NCI-H2227 (cell line): ENCODE data around the gene CNGB1.
A peak's percentile ranks its signal among the peaks of the same experiment; 100 is the strongest.
"Not testable (repeated sequence)": the region's sequence is repeated elsewhere in the genome, so short reads cannot be mapped to it uniquely, and the experiment has no call there.

Experiments used
- DNase-seq: peaks from one replicate; lab custom pipeline; 2025; ENCODE audit not compliant: unreplicated experiment; lab: John Stamatoyannopoulos, UW

The CNGB1 gene

DNA sequence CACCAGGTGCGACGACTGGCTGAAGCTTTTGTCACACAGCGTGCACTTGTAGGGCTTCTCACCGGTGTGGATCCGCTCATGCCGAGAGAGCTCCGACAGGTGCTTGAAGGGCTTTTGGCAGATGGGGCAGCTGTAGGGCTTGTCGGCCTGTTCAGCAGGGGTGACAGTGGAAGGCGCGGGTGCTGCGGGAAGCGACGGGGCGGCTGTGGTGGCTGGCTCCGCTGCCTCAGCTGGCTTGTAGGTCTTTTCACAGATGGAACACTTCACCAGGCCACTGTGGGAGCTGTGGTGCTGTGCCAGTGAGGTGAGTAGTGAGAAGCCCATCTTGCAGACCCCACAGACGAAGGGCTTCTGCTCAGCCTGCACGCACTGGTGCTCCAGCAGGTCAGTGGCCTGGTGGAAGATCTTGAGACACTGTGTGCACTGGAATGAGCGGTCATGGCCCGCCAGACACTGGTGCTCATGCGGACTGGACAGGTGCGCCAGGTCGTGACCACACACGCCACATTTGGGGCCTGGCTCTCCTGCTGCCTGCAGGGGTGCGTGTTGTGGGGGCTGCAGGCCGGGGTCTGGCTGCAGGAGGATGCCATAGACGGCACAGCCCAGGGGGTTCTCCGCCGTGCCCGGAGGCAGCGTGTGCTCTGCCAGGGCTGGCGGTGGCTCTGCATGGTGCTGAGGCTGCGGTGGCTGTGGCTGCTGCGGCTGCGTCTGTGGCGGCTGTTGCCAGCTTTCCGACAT lies 26.8 kb upstream of the CNGB1 start:
- no peak for DNase-seq

DNA sequence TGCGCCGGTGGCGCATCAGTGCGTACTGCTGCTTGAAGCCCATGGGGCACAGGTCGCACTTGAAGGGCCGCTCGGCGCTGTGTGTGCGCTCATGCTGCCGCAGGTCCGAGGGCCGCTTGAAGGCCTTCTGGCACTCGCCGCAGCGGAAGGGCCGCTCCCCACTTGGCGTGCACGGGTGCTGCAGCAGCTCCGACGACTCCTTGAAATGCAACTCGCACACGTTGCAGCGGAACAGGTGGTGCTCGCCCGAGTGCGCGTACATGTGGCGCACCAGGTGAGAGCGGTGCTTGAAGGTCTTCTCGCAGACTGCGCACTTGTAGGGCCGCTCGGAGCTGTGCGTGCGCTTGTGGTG lies 26.2 kb upstream of the CNGB1 start:
- no peak for DNase-seq

DNA sequence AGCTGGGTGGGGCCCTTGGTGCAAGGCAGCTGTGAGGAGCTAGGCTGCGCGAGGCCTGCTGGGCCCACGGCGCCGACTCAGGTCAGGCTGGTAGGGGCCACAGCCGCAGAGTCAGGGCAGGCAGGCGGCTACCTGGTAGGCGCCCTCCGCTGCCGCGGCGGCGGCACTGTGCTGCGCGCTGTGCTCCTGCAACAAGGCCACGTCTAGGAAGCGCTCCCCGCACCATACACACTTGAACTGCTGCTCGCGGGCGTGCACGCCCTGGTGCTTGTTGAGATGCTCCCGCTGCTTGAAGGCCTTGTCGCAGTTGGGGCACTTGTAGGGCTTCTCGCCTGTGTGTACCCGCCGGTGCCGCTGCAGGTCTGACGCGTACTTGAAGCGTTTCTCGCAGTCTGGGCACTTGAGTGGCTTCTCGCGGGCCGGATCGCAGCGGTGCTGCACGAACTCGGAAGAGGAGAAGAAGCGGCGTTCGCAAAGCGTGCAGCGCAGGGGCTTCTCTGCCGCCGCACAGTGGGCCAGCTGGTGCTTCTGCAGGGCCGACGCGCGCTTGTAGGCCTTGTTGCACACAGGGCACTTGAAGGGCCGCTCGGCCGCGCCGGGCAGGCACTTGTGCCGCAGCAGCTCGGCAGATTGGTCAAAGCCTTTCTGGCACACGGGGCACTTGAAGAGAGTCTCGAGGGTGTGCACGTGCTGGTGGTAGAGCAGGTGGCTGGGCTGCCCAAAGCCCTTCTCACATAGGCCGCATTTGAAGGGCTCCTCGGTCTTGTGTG lies 25.7 kb upstream of the CNGB1 start:
- no peak for DNase-seq

DNA sequence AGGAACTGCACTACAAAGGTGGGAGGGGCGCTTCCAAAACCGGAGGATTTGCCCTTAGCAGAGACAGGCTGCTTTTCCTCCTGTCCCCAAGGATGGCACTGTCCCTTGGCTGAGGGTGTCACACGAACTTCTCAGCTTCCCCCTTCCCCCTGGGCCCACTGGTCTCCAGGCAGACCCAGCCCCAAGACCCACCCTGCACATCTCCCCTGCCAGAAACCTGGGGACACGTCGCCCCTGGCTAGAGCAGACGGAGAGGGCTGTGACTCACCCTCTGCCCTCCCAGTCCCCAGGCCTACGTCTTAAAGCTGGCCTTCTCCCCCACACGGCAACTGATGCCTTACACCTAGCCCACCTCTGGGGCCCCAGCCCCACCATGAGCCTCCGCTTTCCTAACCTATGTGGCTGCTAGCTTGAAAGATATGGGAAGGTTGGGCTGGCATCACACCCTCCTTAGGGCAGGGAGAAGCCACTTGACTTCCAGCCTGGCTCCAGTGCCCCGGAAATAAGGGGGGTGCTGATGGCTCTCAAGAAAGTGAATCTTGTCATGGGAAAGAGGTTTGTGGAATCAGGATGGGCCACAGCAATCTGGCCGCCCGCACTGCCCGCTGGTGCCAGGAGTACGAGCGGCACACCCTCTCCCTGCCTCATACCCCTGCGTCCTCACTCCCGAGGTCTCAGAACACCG lies 24.9 kb upstream of the CNGB1 start:
- no peak for DNase-seq

DNA sequence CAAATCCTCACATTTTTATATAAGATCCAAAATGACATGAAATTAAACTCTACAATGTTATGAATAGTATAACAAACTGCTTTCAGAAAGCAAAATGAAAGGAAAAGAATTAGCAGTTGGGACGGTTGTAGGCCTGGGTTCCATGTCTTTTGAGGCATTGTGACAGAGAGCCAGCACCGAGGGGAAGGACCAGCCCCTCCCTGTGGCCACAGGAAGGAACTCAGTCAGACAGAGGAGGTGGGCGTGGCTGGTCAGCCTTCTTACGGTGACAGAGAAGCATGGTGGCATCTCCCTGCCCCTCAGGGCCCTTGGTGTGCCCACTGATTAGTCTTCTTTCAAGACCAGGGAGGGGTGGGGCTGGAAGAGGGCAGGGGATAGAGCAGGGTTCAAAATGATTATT lies 23.9 kb upstream of the CNGB1 start:
- DNase-seq = peak; percentile 61

DNA sequence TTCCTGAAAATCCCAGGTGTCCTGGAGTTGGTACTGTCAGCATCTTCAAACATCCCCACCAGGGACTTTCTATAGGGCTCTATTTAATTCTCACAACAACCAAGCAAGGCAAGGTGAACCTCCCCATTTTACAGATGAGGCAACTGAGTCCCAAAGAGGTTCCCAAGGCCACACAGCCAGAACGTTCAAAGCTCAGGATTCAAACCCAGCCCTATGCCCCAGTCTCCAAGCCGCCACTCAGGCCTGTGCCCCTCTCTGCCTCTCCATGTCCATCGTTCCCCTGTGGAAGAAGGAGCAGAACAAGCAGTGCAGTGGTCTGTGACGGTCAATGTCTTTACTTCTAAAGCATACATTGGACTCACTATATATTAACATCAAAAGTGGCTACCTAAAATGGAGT lies 23.4 kb upstream of the CNGB1 start:
- DNase-seq = no peak

DNA sequence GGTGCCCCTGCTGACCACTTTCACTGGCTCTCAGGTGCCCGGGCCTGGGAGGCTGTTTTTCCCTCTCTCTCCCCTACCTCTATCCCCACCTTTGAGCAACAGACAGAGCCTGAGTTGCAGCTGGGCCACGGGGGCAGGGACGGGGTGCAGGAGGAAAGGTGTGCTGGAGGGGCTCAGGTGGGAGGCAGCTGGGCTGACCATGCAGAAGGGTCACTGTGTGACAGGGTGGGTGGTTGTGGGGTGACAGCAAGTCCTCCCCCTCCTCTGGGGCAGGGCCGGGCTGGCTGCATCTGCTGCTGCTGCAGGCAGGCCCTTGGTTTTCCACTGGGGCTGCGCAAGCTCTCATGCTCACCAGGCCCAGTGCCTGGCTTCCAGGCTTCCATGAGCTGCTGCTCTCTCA lies 23.0 kb upstream of the CNGB1 start:
- DNase-seq = no peak

DNA sequence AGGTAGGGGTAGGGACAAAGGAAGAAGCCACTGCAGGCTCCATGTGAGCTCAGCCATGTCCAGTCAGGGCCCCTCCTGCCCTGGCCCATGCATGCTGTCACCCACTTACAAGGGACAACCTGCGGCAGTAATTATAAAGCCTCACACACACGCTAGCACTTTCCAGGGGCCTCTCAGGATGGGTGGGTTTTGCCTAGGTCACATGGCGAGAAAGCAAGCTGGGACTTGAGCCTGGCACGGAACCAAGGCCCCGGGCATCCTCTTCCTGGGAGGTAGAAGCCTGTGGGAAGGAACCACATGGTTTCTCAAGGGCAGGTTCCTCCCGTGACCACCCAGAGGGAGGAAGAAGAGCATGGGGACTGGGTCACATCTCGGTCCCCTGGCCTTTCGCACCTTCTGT lies 22.5 kb upstream of the CNGB1 start:
- no peak for DNase-seq

DNA sequence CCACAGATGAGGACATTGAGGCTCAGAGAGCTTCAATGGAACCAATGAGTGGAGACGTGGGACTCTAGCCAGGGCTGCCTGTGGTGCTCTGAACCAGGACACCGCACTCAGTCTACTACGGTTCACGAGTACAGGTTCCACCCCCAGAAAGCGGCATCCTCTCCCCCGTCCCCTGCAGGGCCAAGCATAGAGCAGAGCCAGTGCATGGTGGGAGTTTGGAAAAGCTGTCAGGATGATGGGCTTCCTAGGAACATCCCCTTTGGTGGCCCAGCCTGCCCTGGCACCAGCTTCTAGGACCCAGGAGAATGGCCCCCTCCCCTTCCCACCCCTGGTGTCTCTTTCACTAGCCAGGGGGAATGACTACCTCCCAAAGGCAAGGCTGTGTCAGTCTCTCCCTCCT lies 21.2 kb upstream of the CNGB1 start:
- no peak for DNase-seq

DNA sequence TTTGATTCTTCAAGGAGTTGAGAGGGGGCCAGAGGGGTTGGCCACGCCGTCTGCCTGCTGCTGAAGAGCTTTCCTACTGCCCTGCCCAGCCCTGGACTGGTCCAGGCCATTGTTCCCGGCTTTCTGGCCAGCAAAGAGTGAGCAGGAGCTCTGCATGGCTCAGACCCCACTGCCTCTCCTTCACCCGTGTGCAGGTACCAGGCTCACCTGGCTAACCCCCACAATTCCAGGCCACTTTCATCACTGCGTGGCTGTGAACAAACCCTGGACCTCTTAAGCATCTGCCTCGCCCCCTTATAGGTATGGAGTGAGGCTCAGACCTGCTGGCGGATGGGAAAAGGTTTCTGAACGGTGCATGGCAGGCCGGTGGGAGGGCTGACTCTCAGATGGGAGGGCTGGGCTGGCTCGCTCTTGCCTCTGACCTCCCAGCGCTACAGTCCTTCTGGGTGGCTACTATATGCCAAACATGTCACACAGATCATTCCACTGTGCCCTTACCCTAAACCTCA lies 20.7 kb upstream of the CNGB1 start:
- no peak for DNase-seq

DNA sequence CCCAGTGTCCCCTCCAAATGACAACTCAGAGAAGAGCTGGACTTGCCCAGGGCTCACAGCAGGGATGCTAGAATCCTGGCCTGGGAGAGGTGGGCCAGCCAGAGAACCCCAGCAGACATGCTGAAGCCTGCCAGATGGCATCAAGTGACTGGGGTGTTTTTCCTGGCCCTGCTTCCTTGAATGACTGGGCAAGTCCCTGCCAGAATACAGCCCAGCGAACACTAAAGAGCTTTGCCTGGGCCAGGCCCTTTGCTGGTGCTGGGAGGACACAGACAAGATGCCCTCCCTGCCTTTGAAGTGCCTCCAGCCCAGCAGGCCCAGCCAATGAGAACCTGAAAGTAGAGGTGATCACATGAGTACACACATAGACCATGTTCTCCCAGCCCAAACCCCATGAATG lies 18.0 kb upstream of the CNGB1 start:
- DNase-seq = no peak

DNA sequence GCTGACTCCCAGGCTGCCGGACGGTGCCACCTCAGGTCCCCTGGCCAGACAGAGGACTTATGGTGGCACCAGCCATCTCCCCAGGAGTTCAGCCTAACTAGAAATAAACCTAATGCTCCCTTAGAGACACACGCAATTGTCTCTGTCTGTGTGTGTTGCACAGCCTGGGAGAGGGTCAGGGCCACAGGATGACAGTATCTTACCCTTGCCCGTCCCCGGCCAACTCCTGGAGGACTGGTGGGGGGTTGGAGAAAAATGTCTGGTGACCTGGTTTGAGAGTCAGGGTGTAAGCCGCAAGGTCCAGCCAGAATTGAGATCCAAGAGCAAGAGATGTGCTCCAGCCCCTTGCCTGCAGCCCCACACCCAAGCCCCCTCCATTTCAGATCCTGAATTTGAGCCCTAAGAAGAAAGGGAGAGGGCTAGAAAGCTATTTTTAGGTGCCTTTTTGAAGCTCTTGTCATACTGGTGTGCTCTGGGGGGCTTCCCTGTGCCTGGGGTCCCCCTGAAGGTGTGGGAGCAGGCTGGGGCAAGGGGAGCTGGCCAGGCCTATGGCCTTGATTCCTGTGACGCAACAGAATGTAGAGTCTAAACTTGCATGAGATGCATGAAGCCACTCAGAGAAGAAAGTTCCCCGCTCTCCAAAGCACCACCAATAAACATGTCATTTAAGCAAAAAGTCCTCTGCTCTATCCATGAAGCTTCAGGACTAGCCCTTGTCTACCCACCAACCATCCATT lies 16.7 kb upstream of the CNGB1 start:
- no peak for DNase-seq

DNA sequence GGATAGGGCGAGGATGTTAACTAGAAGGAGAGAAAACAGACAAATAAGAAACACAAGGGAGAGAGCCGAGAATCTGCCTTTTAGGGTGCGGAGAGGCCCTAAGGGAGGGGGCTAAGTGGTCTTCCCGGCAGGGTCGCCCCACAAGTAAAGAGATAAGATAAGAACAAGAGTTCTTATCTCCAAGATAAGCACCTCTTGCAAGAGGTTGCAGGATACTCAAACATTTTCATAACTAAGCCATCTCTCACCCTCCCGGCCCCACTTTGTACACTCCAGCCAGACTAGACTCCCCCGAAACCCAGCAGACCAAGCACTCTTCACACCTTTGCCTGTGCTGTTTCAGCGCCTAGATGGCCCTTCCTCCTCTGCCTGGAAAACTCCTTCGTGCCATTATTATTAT lies 15.3 kb upstream of the CNGB1 start:
- DNase-seq = no peak

DNA sequence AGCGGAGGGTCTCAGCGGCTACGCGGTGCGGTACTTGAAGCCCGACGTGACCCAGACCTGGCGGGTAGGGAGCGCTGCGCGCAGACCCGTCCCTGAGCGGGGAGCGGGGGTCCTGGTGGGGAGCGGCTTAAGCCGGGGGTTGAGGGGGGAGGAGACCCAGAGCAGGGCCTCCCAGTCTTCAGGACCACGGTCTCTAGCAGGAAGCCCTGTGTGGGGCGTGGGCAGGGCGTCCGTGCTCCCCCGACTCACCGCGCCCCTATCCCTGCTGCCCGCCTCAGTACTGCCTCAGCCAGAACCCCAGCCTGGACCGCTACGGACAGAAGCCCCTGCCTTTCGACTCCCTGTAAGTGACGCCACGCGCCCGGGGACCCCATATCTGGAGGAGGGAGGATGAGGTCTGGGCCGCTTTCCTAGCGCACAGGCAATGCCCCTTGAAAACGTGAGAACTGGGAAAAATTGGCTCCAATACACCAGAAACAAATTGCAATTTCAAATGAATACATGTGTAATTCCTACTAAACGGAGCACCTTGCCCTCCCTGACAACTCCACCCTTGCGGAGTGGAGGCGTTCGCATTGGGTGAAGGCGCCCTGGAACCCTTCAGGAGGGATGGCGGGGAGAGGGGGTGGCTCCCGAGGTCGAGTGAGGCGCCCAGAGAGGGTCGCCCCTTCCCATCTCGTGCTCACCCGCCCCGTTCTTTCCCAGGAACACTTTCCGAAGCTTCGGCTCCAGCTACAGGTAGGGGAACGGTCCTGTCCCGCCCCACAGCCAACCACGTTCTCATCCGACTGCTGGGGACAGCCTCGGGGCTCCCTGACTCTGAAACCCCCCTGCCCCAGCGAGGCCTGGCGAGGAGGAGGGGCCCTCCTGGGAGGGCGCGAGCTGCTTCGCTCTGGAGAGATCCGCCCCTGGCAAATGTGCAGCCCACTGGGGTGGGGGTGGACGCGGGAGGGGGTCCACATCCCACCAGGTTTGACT lies 14.6 kb upstream of the CNGB1 start:
- peak; percentile 65 for DNase-seq

DNA sequence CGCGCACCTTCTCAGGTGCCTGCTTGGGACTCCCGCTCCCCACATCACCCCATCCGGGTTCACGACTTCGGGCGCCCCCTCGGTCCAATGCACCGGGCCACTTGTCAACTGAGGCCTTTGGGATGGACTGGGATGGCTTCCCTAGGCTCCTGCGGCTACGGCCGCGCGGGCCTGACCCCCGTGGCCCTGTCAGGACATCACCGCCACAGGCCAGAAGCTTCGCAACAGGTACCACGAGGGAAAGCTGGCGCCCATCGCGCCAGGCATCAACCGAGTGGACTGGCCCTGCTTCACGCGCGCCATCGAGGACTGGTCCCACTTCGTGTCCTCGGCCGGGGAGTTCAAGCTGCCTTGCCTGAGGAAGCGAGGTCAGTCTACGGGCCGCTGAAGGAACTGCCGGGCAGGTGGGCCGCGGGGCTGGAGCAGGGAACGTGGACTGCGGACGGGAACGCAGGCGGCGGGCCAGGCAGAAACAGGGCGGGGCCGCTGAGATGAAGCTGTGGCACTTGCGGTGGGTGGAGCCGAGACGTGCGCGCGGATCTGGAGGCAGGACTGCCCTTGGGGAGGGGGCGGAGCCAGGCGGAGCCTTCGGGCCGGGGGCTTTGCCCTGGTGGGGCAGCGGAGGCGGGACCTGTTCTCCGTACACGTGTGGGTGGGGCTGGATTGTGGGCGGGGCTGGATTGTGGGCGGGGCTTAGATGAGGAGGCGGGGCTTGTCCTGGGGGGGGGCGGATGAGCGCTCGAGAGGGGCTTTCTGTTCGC lies 13.7 kb upstream of the CNGB1 start:
- DNase-seq = peak; percentile 94

DNA sequence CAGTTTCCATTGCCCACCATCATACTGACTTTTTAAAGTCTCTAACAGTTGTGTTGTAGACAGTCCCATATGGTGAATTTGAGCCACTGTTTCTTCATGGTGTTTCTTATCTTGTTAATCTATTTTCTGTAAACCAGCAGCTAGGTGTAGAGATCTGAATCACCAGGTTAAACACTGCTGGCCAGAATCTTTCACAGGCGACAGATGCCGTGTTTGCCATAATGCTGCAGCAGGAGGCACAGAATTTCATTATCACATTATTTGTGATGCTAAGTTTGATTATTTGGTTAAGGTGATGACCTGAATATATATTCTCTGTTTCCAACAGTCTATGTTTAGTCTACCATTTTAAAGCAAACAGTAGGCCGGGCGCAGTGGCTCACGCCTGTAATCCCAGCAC lies 11.5 kb upstream of the CNGB1 start:
- DNase-seq = no peak

DNA sequence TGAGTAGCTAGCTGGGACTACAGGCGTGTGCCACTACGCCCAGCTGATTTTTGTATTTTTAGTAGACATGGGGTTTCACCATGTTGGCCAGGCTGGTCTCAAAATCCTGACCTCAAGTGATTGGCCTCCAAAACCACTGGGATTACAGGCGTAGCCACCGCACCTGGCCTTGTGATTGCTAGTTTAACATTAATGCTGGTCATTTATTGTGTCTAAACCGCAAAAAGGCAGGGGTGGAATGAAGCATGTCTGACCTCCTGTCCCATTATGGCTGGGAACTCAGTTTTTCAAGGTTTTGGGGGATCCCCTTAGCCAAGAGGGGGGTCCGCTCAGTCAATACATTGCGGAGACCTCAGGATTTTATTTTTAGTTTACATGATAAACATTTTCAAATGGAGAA lies 10.7 kb upstream of the CNGB1 start:
- DNase-seq = no peak

DNA sequence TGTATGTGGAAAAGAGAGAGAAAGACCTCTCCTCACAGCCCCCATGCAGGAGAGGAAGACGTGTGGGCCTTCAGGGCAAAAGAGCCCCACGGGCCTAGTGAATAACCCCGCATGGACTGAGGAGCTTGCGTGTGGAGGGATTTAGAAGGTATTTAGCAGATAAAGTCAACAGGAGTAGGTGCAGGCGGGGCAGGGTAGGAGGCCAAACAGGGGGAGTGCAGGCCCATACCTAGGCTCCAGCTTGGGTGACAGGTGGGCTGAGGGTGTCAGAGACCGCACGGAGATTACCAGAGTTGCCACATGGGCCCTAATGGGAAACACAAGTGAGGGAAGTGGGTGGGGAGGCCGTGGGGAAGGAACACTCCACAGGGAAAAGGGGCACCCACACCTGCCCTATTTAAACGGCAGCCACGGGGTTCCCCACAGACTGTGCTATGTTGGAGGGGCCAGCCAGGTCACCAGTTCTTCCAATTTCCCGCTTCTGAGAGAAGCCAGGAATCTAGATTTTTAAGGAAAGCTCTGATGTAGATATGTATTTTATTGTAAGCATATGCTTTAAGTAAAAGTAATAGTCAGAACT lies 8.2 kb upstream of the CNGB1 start:
- DNase-seq = no peak

DNA sequence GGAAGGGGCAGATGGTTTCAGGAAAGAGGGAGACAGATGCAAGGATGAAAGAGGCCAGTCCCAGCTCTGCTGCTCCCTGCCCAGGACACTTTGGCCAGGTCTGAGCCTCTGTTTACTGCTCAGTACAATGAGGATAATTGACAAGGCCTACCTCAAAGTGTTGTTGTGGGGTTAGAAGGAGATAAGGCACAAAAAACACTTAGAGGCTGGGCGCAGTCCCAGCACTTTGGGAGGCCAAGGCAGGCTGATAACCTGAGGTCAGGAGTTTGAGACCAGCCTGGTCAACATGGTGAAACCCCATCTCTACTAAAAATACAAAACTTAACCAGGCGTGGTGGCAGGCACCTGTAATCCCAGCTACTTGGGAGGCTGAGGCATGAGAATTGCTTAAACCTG lies 7.1 kb upstream of the CNGB1 start:
- DNase-seq = not testable (repeated sequence)
